HFF-Myc (cell line): ENCODE measurements around the gene HS3ST4.
A peak's percentile ranks its signal among the peaks of the same experiment; 100 is the strongest.

Source experiments
- DNase-seq: peaks from one replicate; pipeline ENCODE4 v3.0.0-alpha.2; 2011; ENCODE audit warnings: low read depth; ENCODE audit errors: extremely low read depth
- H3K4me3 ChIP-seq: replicated peaks from 2 replicates; pipeline ENCODE4 v1.5.1; 2011; ENCODE audit warnings: low read depth, mild to moderate bottlenecking, control low read depth, low read length
- CTCF ChIP-seq: IDR thresholded peaks from 2 replicates; pipeline ENCODE4 v1.5.1; 2012; ENCODE audit warnings: mild to moderate bottlenecking, low read depth, low read length, control low read depth; ENCODE audit errors: missing control alignments

The HS3ST4 gene

GRCh38 chr16:25834101-25834500 lies 142.3 kb downstream of the HS3ST4 start:
- no peak for DNase-seq
- TF ChIP-seq CTCF = no peak
- H3K4me3 ChIP-seq = no peak overlapping the region

- no peak overlapping the region for H3K4me3 ChIP-seq
- no peak for TF ChIP-seq CTCF
- DNase-seq = no peak
Observed at GRCh38 chr16:25835126-25835525, 143.4 kb downstream of the HS3ST4 start.

GRCh38 chr16:25838724-25839186 lies 147.0 kb downstream of the HS3ST4 start:
- peak; percentile 59 for TF ChIP-seq CTCF
- H3K4me3 ChIP-seq = no peak overlapping the region
- peak; percentile 1 for DNase-seq

- no peak for TF ChIP-seq CTCF
- DNase-seq = no peak
- no peak overlapping the region for H3K4me3 ChIP-seq
Observed at GRCh38 chr16:25841761-25842160, 150.0 kb downstream of the HS3ST4 start.

- no peak overlapping the region for H3K4me3 ChIP-seq
- no peak for DNase-seq
- no peak for TF ChIP-seq CTCF
Observed at GRCh38 chr16:25845901-25846300, 154.1 kb downstream of the HS3ST4 start.

- no peak for DNase-seq
- no peak overlapping the region for H3K4me3 ChIP-seq
- TF ChIP-seq CTCF = no peak
Observed at GRCh38 chr16:25854141-25854540, 162.4 kb downstream of the HS3ST4 start.

- no peak for DNase-seq
- TF ChIP-seq CTCF = no peak
- H3K4me3 ChIP-seq = no peak overlapping the region
Observed at GRCh38 chr16:25855063-25855462, 163.3 kb downstream of the HS3ST4 start.
